HG03159 (cell line): ENCODE measurements around the gene ZNF185.

ENCODE experiments used
- ATAC-seq: cut with Tn5 transposase; IDR thresholded peaks from one replicate; pipeline ENCODE4 v1.9.1; 2021; ENCODE audit warnings: mild to moderate bottlenecking, moderate library complexity; ENCODE audit not compliant: unreplicated experiment

ZNF185 gene

GRCh38 chrX:152897222-152898131 lies at the start of gene ZNF185:
Gene ZNF185 (plus strand): TSS chrX:152898067. CDS start chrX:152914490, 16,423 bp downstream.
- ATAC-seq: no peak

- ATAC-seq: no peak
These were observed 47.4 kb upstream of the ZNF185 start for GRCh38 chrX:152850465-152850864.

GRCh38 chrX:152853986-152854385 lies 43.9 kb upstream of the ZNF185 start:
- ATAC-seq: no peak

- no peak for ATAC-seq
These were observed 36.8 kb upstream of the ZNF185 start for GRCh38 chrX:152861116-152861515.

GRCh38 chrX:152861826-152862225 lies 36.0 kb upstream of the ZNF185 start:
- ATAC-seq: no peak

- ATAC-seq: no peak
These were observed 32.5 kb upstream of the ZNF185 start for GRCh38 chrX:152865232-152865920.

GRCh38 chrX:152866386-152866785 lies 31.5 kb upstream of the ZNF185 start:
- no peak for ATAC-seq

- ATAC-seq: no peak
These were observed 27.9 kb upstream of the ZNF185 start for GRCh38 chrX:152869972-152870371.

- ATAC-seq: no peak
These were observed 26.6 kb upstream of the ZNF185 start for GRCh38 chrX:152871260-152871659.

- ATAC-seq: no peak
These were observed 25.3 kb upstream of the ZNF185 start for GRCh38 chrX:152872522-152872921.

GRCh38 chrX:152873361-152873760 lies 24.5 kb upstream of the ZNF185 start:
- ATAC-seq: no peak

- no peak for ATAC-seq
These were observed 20.7 kb upstream of the ZNF185 start for GRCh38 chrX:152876931-152877840.

- no peak for ATAC-seq
These were observed 18.7 kb upstream of the ZNF185 start for GRCh38 chrX:152878976-152879755.

- ATAC-seq: no peak
These were observed 16.6 kb upstream of the ZNF185 start for GRCh38 chrX:152881289-152881688.

- ATAC-seq: no peak
These were observed 13.7 kb upstream of the ZNF185 start for GRCh38 chrX:152884171-152884570.

GRCh38 chrX:152886716-152887115 lies 11.2 kb upstream of the ZNF185 start:
- ATAC-seq: no peak

- no peak for ATAC-seq
These were observed 5.4 kb upstream of the ZNF185 start for GRCh38 chrX:152892499-152892898.

GRCh38 chrX:152892999-152893891 lies 4.6 kb upstream of the ZNF185 start:
- no peak for ATAC-seq

GRCh38 chrX:152893980-152894610 lies 3.8 kb upstream of the ZNF185 start:
- no peak for ATAC-seq
